Gastrocnemius medialis (tissue), 4 donors: Measurements from ENCODE around the gene ALPI.
"Not testable (repeated sequence)": the region's sequence is repeated elsewhere in the genome, so short reads cannot be mapped to it uniquely, and the experiment has no call there.

ENCODE experiments used
- CTCF ChIP-seq, 5 experiments: fragments of 450-650 bp in 3 of 5; fragments of 200-600 bp in 2 of 5; sonication (generic) in 2 of 5; IDR thresholded peaks in 4 of 5; conservative IDR thresholded peaks in 1 of 5; 1 replicate in 4 of 5; 2 replicates in 1 of 5; pipeline ENCODE4 v1.5.1; 2016 to 2019; ENCODE audit warnings: antibody characterized with exemption in 5 of 5, mild to moderate bottlenecking in 3 of 5, moderate library complexity in 3 of 5
- POLR2A ChIP-seq, 2 donors: fragments of 450-650 bp; IDR thresholded peaks; one replicate each; pipeline ENCODE4 v1.6.1; 2017; ENCODE audit warnings: antibody characterized with exemption in 2 of 2, mild to moderate bottlenecking in 2 of 2, moderate library complexity in 2 of 2

- not testable (repeated sequence) for TF ChIP-seq CTCF (IDR thresholded peaks at IDR 0.05 in 4 of 5, conservative IDR thresholded peaks at IDR 0.05 in 1 of 5); POLR2A (IDR thresholded peaks at IDR 0.05)
Measured at GRCh38 chr2:232443047-232443446, 12.9 kb upstream of the ALPI start.
